Measurements from ENCODE around the gene SLC34A3. TPM values are rescaled to one million over a fixed set of nuclear protein-coding genes. Genes with fewer than 3 reads are reported as not detected.

SLC34A3 gene
- total RNA-seq = 0.49 TPM

- no peak for DNase-seq (ENCODE audit: low spot score)
These were observed at the start of gene SLC34A3 for GRCh38 chr9:137230705-137231371. SLC34A3 (plus strand) TSS chr9:137230901; CDS start chr9:137231703, 802 bp downstream.

DNA sequence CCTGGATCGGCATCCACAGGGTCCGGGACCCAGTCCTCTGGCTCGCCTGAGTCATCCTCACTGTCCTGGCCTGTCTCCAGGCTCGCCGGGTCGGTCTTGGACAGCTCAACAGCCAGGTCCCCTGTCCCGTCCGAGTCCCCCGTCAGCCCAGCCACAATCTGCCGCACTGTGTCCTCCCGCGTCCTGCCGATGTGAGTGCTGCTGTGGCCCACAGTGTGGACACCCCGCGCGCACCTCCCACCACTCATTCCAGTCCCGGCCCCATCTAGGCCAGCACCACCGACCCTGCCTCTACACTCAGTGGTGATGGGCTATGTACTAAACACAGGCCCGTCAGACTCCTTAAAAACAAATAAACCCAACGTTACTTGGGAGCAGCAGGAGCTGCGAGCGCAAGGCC lies 49.0 kb upstream of the SLC34A3 start:
- no peak for DNase-seq (ENCODE audit: low spot score)

DNA sequence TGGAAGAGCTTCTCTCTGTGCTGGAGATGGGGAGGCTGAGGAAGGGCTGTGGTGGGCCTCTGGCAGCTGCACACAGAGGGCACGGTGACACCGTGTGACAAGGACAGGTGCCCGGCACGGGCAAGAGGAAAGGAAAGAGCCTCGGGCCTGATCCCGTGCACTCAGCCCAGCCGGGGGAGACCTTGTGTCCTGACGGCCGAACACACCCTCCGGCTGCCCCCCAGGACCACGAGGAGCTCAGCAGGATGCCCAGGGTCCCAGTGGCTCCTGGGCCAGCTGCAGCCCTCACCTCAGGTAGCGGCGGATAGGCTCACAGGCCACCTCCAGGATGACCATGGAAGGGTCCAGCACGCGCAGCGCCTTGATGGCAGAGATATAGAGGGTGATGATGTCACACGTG lies 47.9 kb upstream of the SLC34A3 start:
- DNase-seq (ENCODE audit: low spot score) = no peak

DNA sequence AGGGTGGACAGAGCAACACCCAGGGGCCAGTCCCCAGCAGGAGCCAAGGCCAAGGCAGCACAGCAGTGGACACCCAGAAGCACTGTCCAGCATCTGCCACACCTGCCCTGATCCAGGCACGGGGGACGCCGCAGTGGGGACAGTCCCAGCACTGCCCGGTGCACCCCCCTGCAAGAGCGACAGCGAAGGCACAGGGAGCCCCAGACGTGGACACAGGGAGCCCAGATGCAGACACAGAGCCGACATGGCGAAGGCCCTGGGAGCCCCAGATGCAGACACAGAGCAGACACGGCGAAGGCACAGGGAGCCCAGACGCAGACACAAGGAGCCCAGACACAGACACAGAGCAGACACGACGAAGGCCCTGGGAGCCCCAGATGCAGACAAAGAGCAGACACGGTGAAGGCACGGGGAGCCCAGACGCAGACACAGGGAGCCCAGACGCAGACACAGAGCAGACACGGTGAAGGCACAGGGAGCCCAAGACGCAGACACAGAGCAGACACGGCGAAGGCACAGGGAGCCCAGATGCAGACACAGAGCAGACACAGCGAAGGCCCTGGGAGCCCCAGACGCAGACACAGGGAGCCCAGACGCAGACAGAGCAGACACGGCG lies 46.6 kb upstream of the SLC34A3 start:
- DNase-seq (ENCODE audit: low spot score) = no peak

DNA sequence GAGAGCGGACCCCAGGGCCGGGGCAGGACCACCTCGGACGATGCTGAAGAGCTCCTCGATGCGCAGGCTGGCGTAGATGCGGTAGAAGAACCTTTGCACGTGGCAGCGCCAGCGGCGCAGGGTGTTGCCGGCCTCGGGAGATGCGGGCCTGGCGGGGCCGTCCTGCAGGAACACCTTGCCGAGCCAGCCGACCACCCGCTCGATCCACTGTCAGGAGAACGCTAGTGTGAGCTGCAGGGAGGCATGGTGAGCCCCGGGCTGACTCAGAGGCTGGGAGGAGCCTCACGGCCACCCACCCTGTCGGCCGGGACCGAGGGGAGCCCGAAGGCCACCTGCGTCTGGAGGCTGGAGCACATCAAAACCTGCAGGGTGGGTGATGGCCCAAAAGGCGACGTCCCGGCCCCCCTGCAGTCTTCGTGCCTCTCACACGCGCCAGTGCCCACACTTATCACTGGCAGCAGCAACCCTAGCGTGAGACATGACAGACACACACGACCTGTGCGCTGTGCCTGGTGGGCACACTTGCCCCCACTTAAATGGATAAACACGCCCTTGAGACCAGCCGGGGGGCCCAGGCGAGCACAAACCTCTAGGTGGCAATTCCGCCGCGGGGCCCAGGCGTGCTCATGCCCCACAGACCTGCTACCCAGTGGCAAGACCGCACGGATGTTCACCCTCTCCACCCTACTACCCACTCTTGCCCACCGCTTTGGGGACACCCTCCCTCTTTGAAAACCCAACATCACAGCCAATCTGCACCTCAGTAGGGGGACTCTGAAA lies 45.6 kb upstream of the SLC34A3 start:
- DNase-seq (ENCODE audit: low spot score) = no peak

GRCh38 chr9:137185921-137186320 lies 44.8 kb upstream of the SLC34A3 start:
- DNase-seq (ENCODE audit: low spot score) = no peak

DNA sequence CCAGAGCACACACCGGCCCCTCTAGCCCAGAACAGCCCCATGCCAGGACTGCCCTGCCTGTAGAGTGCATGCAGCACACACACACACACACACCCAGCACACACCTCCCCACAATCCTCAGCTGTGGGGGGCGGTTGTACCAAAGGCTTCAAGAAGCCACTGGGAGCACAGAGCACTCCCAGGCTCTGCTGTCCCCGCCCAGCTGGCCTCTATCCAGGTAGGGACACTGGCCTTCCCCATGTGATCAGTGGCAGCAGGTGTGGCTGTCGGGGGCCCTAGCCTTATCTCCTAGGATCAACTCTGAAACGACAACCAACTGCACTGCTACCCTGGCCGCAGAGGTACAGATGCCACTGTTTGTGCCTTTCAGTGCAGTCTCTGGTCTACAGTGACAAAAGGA lies 44.3 kb upstream of the SLC34A3 start:
- DNase-seq (ENCODE audit: low spot score) = no peak

DNA sequence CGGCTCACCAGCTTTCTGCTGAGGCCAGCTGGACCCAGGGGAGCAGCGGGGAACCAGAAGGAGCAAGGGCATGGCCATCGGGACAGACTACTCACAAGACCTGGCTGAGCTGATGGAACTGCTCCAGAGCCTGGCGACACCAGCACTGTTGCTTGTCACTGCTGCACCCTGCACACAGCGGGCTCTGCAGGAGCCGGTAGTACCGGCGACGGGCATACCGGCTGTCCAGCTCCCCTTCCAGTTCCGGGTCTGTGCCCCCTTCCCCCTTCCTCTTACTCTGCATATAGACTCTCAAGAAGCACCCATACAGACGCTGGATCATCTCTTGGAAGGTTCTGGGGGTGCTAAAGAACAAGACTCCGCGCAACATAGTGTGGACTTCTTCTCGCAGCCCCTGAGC lies 43.3 kb upstream of the SLC34A3 start:
- no peak for DNase-seq (ENCODE audit: low spot score)

- DNase-seq (ENCODE audit: low spot score) = no peak
These were observed 42.6 kb upstream of the SLC34A3 start for GRCh38 chr9:137188086-137188489.

DNA sequence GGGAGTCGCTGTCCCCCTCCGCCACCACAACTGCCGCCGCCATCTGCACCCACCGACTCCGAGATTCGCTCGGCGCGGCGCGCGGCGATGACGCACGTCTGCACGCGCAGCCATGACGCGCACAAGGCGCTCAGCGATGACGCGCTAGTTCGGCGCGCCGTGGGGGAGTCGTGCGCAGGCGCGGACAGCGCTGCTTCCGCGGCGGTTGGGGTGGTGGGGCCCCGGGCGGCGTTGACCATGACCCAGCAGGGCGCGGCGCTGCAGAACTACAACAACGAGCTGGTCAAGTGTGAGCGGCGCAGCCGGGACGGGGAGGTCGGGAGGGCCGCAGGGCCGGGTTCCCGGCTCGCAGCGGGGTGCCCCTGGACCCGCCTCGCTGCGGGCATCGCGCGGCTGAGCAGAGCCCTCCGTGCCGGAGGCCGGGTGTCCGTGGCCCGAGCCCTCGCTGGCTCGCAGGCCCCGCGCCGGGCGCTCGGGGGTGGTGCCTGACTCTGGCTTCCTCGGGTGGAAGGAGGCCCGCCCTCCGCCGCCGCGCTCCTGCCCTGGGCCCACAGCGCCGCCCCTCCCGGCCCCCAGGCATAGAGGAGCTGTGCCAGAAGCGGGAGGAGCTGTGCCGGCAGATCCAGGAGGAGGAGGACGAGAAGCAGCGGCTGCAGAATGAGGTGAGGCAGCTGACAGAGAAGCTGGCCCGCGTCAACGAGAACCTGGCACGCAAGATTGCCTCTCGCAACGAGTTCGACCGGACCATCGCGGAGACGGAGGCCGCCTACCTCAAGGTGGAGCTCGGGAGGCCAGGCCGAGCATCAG lies 42.0 kb upstream of the SLC34A3 start, which contains the start of the genes ANAPC2 and SSNA1:
ANAPC2 (minus strand) TSS at position 71 of the 807 bp plus-strand sequence; CDS start at position 43, 28 bp downstream.
SSNA1 (plus strand) TSS at position 187 of the 807 bp plus-strand sequence; CDS start at position 238, 51 bp downstream.
- peak; percentile 95 for DNase-seq (ENCODE audit: low spot score)

DNA sequence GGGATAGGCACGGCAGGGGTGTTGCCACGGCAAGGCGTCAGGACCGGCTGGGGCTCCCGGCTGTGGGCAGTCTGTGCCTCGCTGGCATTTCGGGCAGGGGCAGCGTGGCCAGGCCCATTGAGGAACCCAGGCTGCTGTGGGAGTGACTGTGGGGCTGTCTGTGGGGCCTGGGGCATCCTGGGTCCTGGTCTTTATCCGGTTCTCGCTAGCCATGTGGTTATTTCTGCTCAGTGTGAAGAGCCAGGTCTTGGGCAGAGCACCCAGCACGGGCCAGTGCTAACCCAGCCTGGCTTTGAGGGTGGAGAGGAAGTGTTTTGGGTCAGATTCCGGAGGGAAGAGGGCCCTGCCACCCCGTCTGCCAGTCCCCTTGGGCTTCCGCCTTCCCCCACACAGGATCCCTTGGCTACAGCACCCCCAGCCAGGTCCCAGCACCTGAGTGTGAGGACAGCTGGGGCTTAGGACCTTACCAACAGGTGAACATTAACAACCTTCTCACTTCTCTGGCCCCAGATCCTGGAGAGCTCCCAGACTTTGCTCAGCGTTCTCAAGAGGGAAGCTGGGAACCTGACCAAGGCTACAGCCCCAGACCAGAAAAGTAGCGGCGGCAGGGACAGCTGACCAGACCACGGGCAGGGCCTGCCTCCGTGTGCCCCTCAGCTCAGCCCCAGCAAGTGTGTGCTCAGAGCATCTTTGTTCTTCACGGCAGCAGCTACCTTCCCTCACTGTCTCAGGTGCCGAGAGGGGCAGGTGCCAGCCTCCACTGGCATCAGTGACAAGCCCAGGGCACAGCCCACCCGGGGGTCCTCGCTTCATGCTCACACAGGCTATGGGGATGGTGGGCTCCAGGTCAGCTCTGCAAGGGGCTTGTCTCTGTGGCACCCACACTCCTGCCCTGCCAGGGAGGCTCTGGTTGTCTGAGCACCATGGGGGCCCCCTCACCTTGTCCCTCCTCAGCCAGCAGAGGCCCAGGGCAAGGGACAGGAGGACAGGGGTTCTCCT lies 41.1 kb upstream of the SLC34A3 start:
- no peak for DNase-seq (ENCODE audit: low spot score)

- DNase-seq (ENCODE audit: low spot score) = no peak
These were observed 40.3 kb upstream of the SLC34A3 start for GRCh38 chr9:137190315-137190856.

- DNase-seq (ENCODE audit: low spot score) = no peak
These were observed 39.5 kb upstream of the SLC34A3 start for GRCh38 chr9:137191245-137191644.

DNA sequence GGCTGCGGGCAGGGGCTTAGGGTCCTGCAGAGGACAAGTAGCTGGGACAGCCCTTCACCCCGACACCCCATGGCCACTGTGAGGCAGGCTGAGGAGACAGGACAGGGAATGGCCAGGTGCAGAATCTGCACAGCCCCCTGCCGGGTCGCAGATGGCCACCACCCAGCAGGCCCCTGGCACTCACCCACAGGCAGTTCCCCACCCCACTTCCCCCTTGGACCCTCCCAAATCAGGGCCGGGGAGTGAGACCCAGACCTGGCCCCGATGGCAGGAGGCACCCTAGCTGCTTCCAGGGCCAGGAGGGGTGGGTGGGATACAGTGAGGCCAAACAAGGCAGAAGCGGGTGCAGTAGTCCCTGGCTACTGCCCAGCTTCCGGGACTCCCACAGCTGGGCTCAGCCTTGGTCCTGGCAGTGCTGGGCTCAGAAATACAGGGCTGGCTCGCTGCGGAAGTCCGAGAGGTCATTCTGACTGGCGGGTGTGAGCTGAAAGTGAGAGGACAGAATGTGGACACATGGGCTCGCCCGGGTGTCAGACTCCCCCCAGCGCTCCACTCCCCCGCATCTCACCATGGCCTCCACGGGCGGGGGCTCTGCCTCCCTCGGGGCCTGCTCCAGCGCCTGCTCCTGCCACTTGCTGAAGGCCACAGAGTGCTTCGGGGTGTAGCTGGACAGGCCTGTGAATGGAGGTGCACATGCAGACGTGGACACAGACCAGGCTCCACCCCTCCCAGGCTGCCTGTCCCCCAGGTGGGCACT lies 38.8 kb upstream of the SLC34A3 start:
- DNase-seq (ENCODE audit: low spot score) = no peak

DNA sequence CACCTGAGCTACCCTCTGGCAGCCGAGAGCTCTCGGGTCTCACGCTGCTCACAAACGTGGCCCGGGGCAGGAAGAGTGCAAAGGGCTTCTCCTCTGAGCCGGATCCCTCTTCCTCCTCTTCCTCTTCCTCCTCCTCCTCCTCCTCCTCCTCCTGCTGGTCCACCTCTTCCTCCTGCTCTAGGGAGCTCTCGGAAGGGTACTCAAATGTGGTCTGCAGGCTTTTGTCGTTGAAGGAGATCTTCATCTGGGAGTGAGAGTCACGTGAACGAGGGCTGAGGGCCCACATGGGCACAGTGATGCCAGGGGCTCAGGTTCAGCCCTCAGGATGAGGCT lies 38.3 kb upstream of the SLC34A3 start:
- DNase-seq (ENCODE audit: low spot score) = no peak

GRCh38 chr9:137192859-137193258 lies 37.8 kb upstream of the SLC34A3 start:
- no peak for DNase-seq (ENCODE audit: low spot score)

GRCh38 chr9:137193771-137194170 lies 36.9 kb upstream of the SLC34A3 start:
- no peak for DNase-seq (ENCODE audit: low spot score)

- DNase-seq (ENCODE audit: low spot score) = peak; percentile 47
These were observed 36.3 kb upstream of the SLC34A3 start for GRCh38 chr9:137194388-137194787.

GRCh38 chr9:137194909-137195308 lies 35.8 kb upstream of the SLC34A3 start:
- peak; percentile 50 for DNase-seq (ENCODE audit: low spot score)
